H9 (cell line): Measurements from ENCODE around the gene CASTOR1. TPM values are rescaled to one million over a fixed set of nuclear protein-coding genes. Genes with fewer than 3 reads are reported as not detected.

Experiments
- DNase-seq: peaks from one replicate; pipeline ENCODE4 v3.0.0-alpha.2; 2017
- H2AFZ ChIP-seq: one replicate; pipeline ENCODE4 v1.6.1; 2013; ENCODE audit warnings: mild to moderate bottlenecking, low read length, control low read depth, moderate library complexity
- H2AK5ac ChIP-seq: 2 replicates; pipeline ENCODE4 v1.6.1; 2013; ENCODE audit warnings: low read length, control low read depth, mixed read lengths; ENCODE audit not compliant: insufficient read length
- H2BK120ac ChIP-seq: one replicate; pipeline ENCODE4 v1.6.1; 2013; ENCODE audit warnings: low read depth, mild to moderate bottlenecking, low read length, control low read depth, inconsistent platforms; ENCODE audit not compliant: poor library complexity, severe bottlenecking
- H2BK12ac ChIP-seq: 2 replicates; pipeline ENCODE4 v1.6.1; 2013; ENCODE audit warnings: low read length, control low read depth, mixed read lengths, low read depth; ENCODE audit not compliant: insufficient read length
- H2BK15ac ChIP-seq: 2 replicates; pipeline ENCODE4 v1.6.1; 2013; ENCODE audit warnings: low read depth, low read length, control low read depth
- H2BK20ac ChIP-seq: one replicate; pipeline ENCODE4 v1.6.1; 2013; ENCODE audit warnings: low read depth, mild to moderate bottlenecking, low read length, control low read depth, inconsistent platforms; ENCODE audit not compliant: poor library complexity, severe bottlenecking
- H2BK5ac ChIP-seq: 2 replicates; pipeline ENCODE4 v1.6.1; 2013; ENCODE audit warnings: low read length, control low read depth, mixed read lengths; ENCODE audit not compliant: insufficient read length
- H3K14ac ChIP-seq: 2 replicates; pipeline ENCODE4 v1.6.1; 2013; ENCODE audit warnings: low read length, control low read depth; ENCODE audit not compliant: insufficient read depth
- H3K18ac ChIP-seq: 2 replicates; pipeline ENCODE4 v1.6.1; 2013; ENCODE audit warnings: low read depth, mild to moderate bottlenecking, mixed read lengths, low read length, control low read depth; ENCODE audit not compliant: insufficient read length
- H3K23ac ChIP-seq: 2 replicates; pipeline ENCODE4 v1.6.1; 2013; ENCODE audit warnings: low read length, control low read depth, mixed read lengths, low read depth; ENCODE audit not compliant: insufficient read length
- H3K23me2 ChIP-seq: 2 replicates; pipeline ENCODE4 v1.6.1; 2013; ENCODE audit warnings: low read depth, mild to moderate bottlenecking, mixed read lengths, low read length, control low read depth; ENCODE audit not compliant: insufficient read length, poor library complexity, severe bottlenecking
- H3K27ac ChIP-seq: 2 replicates; pipeline ENCODE4 v1.5.1; 2013; ENCODE audit warnings: low read length, control low read depth, mixed read lengths, low read depth; ENCODE audit not compliant: insufficient read length
- H3K27me3 ChIP-seq: 2 replicates; pipeline ENCODE4 v1.6.1; 2013; ENCODE audit warnings: low read length, control low read depth, inconsistent platforms; ENCODE audit not compliant: insufficient read depth
- H3K4ac ChIP-seq: 2 replicates; pipeline ENCODE4 v1.6.1; 2013; ENCODE audit warnings: low read depth, mild to moderate bottlenecking, control low read depth, inconsistent platforms, low read length, moderate library complexity
- H3K4me1 ChIP-seq: 2 replicates; pipeline ENCODE4 v1.6.1; 2013; ENCODE audit warnings: low read length, control low read depth, inconsistent platforms; ENCODE audit not compliant: insufficient read depth
- H3K4me2 ChIP-seq: 2 replicates; pipeline ENCODE4 v1.6.1; 2013; ENCODE audit warnings: low read length, control low read depth, mixed read lengths; ENCODE audit not compliant: insufficient read length, insufficient read depth
- H3K56ac ChIP-seq: 2 replicates; pipeline ENCODE4 v1.6.1; 2013; ENCODE audit warnings: low read depth, mild to moderate bottlenecking, mixed read lengths, low read length, control low read depth; ENCODE audit not compliant: insufficient read length
- H3K79me1 ChIP-seq: 2 replicates; pipeline ENCODE4 v1.6.1; 2013; ENCODE audit warnings: low read depth, mild to moderate bottlenecking, moderate library complexity, low read length, control low read depth, inconsistent platforms; ENCODE audit not compliant: insufficient read depth, poor library complexity, severe bottlenecking
- H3K79me2 ChIP-seq: 2 replicates; pipeline ENCODE4 v1.6.1; 2013; ENCODE audit warnings: low read length, control low read depth, inconsistent platforms; ENCODE audit not compliant: insufficient read depth
- H3K9ac ChIP-seq: 2 replicates; pipeline ENCODE4 v1.6.1; 2013; ENCODE audit warnings: low read length, control low read depth, mixed read lengths; ENCODE audit not compliant: insufficient read length; ENCODE audit errors: extremely low read depth
- H3K9me3 ChIP-seq: one replicate; pipeline ENCODE4 v1.6.1; 2013; ENCODE audit warnings: low read depth, low read length, inconsistent platforms; ENCODE audit not compliant: control insufficient read depth
- H3T11ph ChIP-seq: one replicate; pipeline ENCODE4 v1.6.1; 2013; ENCODE audit warnings: mild to moderate bottlenecking, low read length, control low read depth, inconsistent platforms
- H4K20me1 ChIP-seq: one replicate; pipeline ENCODE4 v1.6.1; 2013; ENCODE audit not compliant: control insufficient read depth, insufficient read length, insufficient read depth
- H4K5ac ChIP-seq: 2 replicates; pipeline ENCODE4 v1.6.1; 2013; ENCODE audit warnings: low read depth, mild to moderate bottlenecking, mixed read lengths, low read length, control low read depth; ENCODE audit not compliant: insufficient read length
- H4K8ac ChIP-seq: replicated peaks from 2 replicates; pipeline ENCODE4 v1.6.1; 2013; ENCODE audit warnings: low read length, control low read depth, mixed read lengths, low read depth; ENCODE audit not compliant: insufficient read length
- H4K91ac ChIP-seq: 2 replicates; pipeline ENCODE4 v1.6.1; 2013; ENCODE audit warnings: low read depth, mild to moderate bottlenecking, moderate library complexity, mixed read lengths, low read length, control low read depth; ENCODE audit not compliant: insufficient read length
- H3K27ac Mint-ChIP-seq, 3 experiments: 2 replicates in 2 of 3; 3 replicates in 1 of 3; pipeline ENCODE4 v1.8.0; 2020 to 2021; ENCODE audit warnings: mixed read lengths in 3 of 3, mild to moderate bottlenecking in 1 of 3, moderate library complexity in 1 of 3
- H3K27me3 Mint-ChIP-seq: 2 replicates; pipeline ENCODE4 v1.8.0; 2021; ENCODE audit warnings: low read depth, mild to moderate bottlenecking, moderate library complexity, mixed read lengths
- H3K36me3 Mint-ChIP-seq, 3 experiments: 2 replicates in 2 of 3; 3 replicates in 1 of 3; pipeline ENCODE4 v1.8.0; 2020 to 2021; ENCODE audit warnings: low read depth in 3 of 3, mixed read lengths in 3 of 3; ENCODE audit not compliant: insufficient read depth in 1 of 3
- H3K4me1 Mint-ChIP-seq, 2 experiments: 2 replicates each; pipeline ENCODE4 v1.8.0; 2020; ENCODE audit warnings: mixed read lengths in 2 of 2
- H3K4me3 Mint-ChIP-seq, 2 experiments: 2 replicates in 1 of 2; 3 replicates in 1 of 2; pipeline ENCODE4 v1.8.0; 2020 to 2021; ENCODE audit warnings: mild to moderate bottlenecking in 2 of 2, mixed read lengths in 2 of 2, moderate library complexity in 1 of 2
- H3K9me3 Mint-ChIP-seq, 2 experiments: 2 replicates in 1 of 2; 3 replicates in 1 of 2; pipeline ENCODE4 v1.8.0; 2020; ENCODE audit warnings: mild to moderate bottlenecking in 2 of 2, mixed read lengths in 2 of 2, moderate library complexity in 1 of 2
- WGBS: extraction: QIAGEN DNeasy Blood & Tissue Kit; methylation state at CpG from one replicate; pipeline ENCODE4 v1.1.7; 2013; ENCODE audit warnings: missing lambda C conversion rate, low lambda C conversion rate, mixed read lengths; ENCODE audit not compliant: insufficient read length; ENCODE audit errors: extremely low coverage; 5-methylcytosine and 5-hydroxymethylcytosine counted together
- total RNA-seq: library from RNA; stranded (reverse); gene quantifications from 2 replicates; pipeline ENCODE4 v1.2.1, GENCODE V29; 2021
- TF ChIP-seq, protein P1 (sequence below): fragments of 200-600 bp; sonication (generic); conservative IDR thresholded peaks from 3 replicates; pipeline ENCODE4 v1.8.0; 2021; ENCODE audit warnings: antibody characterized with exemption, mild to moderate bottlenecking

The CASTOR1 gene
- total RNA-seq, 1 experiment from 2014 or later = 8.8 TPM

DNA sequence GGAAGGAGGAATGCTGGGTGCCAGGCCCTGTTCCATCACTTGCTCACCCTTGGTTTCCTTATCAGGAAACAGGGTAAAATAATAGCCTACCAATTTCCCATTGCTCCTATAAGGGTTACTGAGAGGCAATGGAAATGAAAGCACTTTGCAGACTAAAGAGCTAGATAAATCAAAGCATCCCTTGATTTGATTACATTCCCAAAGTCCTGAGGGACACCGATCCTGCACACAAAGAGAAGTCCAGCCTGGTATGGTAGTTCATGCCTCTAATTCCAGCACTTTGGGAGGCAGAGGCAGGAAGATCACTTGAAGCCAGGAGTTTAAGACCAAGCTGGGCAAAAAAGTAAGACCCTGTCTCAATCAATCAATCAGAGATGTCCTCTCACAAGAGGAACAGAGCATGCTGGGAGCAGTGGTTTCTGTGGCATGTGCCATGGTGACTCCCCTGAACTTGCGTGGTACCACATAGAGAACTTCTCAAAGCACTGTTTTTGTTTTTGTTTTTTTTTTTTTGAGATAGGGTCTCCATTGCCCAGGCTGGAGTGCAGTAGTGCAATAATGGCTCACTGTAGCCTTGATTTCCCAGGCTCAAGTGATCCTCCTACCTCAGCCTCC, 26.8 kb upstream of the CASTOR1 start:
- H3K4me2 ChIP-seq = no peak overlapping the region
- no peak overlapping the region for H3T11ph ChIP-seq
- H3K9ac ChIP-seq = no peak overlapping the region
- no peak overlapping the region for H3K27ac ChIP-seq
- H3K23ac ChIP-seq = no peak overlapping the region
- H2AK5ac ChIP-seq = no peak overlapping the region
- no peak overlapping the region for H2BK20ac ChIP-seq
- no peak overlapping the region for H3K4ac ChIP-seq
- no peaks in the 10 kb centered on the region for H4K20me1 ChIP-seq
- no peaks in the 10 kb centered on the region for H3K27me3 ChIP-seq
- H3K9me3 Mint-ChIP-seq = no peaks in the 10 kb centered on the region; a peak in 1 of 5 replicates
- H3K4me1 ChIP-seq = no peaks in the 10 kb centered on the region; the same call in 1 of the 2 replicates
- H4K91ac ChIP-seq = no peak overlapping the region
- no peak overlapping the region for H4K5ac ChIP-seq
- no peak overlapping the region for H2BK5ac ChIP-seq
- H2BK120ac ChIP-seq = no peak overlapping the region
- H3K4me1 Mint-ChIP-seq = peaks cover 5 to 8% of the 10 kb centered on the region in 2 experiments
- TF ChIP-seq, protein P1, sequence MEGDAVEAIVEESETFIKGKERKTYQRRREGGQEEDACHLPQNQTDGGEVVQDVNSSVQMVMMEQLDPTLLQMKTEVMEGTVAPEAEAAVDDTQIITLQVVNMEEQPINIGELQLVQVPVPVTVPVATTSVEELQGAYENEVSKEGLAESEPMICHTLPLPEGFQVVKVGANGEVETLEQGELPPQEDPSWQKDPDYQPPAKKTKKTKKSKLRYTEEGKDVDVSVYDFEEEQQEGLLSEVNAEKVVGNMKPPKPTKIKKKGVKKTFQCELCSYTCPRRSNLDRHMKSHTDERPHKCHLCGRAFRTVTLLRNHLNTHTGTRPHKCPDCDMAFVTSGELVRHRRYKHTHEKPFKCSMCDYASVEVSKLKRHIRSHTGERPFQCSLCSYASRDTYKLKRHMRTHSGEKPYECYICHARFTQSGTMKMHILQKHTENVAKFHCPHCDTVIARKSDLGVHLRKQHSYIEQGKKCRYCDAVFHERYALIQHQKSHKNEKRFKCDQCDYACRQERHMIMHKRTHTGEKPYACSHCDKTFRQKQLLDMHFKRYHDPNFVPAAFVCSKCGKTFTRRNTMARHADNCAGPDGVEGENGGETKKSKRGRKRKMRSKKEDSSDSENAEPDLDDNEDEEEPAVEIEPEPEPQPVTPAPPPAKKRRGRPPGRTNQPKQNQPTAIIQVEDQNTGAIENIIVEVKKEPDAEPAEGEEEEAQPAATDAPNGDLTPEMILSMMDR = no peak
- H3K27ac Mint-ChIP-seq = 0 out of 7 replicates have a peak overlapping the region, but pooled peaks of 1 of the 3 experiments have one; percentile 38
- H3K79me2 ChIP-seq = no peaks in the 10 kb centered on the region
- H3K4me3 Mint-ChIP-seq = no peak overlapping the region
- no peak overlapping the region for H2AFZ ChIP-seq
- no peak overlapping the region for H3K18ac ChIP-seq
- DNase-seq = no peak
- no CpG with 5 or more reads among the region's 2 CpGs for WGBS
- H3K23me2 ChIP-seq = peaks cover 3% of the 10 kb centered on the region
- no peak overlapping the region for H2BK12ac ChIP-seq
- H3K79me1 ChIP-seq = no peaks in the 10 kb centered on the region
- no peak overlapping the region for H3K56ac ChIP-seq
- no peaks in the 10 kb centered on the region for H3K36me3 Mint-ChIP-seq
- no peak overlapping the region for H3K14ac ChIP-seq
- no peak overlapping the region for H2BK15ac ChIP-seq
- no peaks in the 10 kb centered on the region for H3K9me3 ChIP-seq
- no peak overlapping the region for H4K8ac ChIP-seq
- no peaks in the 10 kb centered on the region for H3K27me3 Mint-ChIP-seq
